Astrocyte (in vitro differentiated cells and primary cell): ENCODE data around the gene NFE2. TPM values are rescaled to one million over a fixed set of nuclear protein-coding genes. Genes with fewer than 3 reads are reported as not detected.
A peak's percentile ranks its signal among the peaks of the same experiment; 100 is the strongest.

Source experiments
- microRNA-seq: library from miRNA; unstranded; fragments of <30 nt; microRNA quantifications from one replicate; pipeline ENCODE4 v1.2.0, GENCODE V29; 2020
- total RNA-seq: library from RNA; stranded (reverse); gene quantifications from 2 replicates; pipeline ENCODE4 v1.2.1, GENCODE V29; 2021

The NFE2 gene
- total RNA-seq, 1 donor from 2014 or later = 0.41 TPM

Small RNA genes lying within 50 kb of the gene (microRNA-seq; reads per million reads assigned to microRNA genes)
- gene MIR148B = 372 reads per million, percentile 76 among the genes with 10 or more reads in this experiment

Other genes with a start within 250 kb of the NFE2 start
- not detected in 2 replicates for gene HOXC4, start 247.2 kb downstream of the NFE2 start, total RNA-seq
- 22.4 and 23.8 TPM in 2 replicates for gene SMUG1, start 112.0 kb downstream of the NFE2 start, total RNA-seq
- gene CBX5, start 20.9 kb downstream of the NFE2 start, total RNA-seq = 99.9 and 111 TPM in 2 replicates
- gene HNRNPA1, start 20.3 kb downstream of the NFE2 start, total RNA-seq = 484 and 612 TPM in 2 replicates
- gene COPZ1, start 24.1 kb upstream of the NFE2 start, total RNA-seq = 134 and 136 TPM in 2 replicates
- not detected in 2 replicates for gene GPR84, start 63.5 kb upstream of the NFE2 start, total RNA-seq
- 23.0 and 24.4 TPM in 2 replicates for gene ZNF385A, start 83.7 kb upstream of the NFE2 start, total RNA-seq
- 317 and 382 TPM in 2 replicates for gene ITGA5, start 118.3 kb upstream of the NFE2 start, total RNA-seq
- not detected in 2 replicates for gene GTSF1, start 172.6 kb upstream of the NFE2 start, total RNA-seq
- gene NCKAP1L, start 196.7 kb upstream of the NFE2 start, total RNA-seq = 0.16 TPM in 1 of 2 replicates, not detected in the other
- gene PDE1B, start 248.6 kb upstream of the NFE2 start, total RNA-seq = 0.22 and 0.82 TPM in 2 replicates